CD8-positive, alpha-beta memory T cell (primary cell): ENCODE results near the gene RBM20. TPM values are rescaled to one million over a fixed set of nuclear protein-coding genes. Genes with fewer than 3 reads are reported as not detected.

Experiments used
- CTCF ChIA-PET: fragments of 350-600 bp; sonication (Branson Sonifier 250); formaldehyde crosslinking; loops from one replicate; lab custom pipeline; 2021; ENCODE audit warnings: antibody characterized with exemption; lab: Charles Lee
- POLR2A ChIA-PET: fragments of 350-600 bp; sonication (Branson Sonifier 250); formaldehyde crosslinking; loops from one replicate; lab custom pipeline; 2021; ENCODE audit warnings: antibody characterized with exemption; lab: Charles Lee
- DNase-seq, 5 donors: peaks; one replicate each; pipeline versions ENCODE4 v3.0.0 to v3.0.0-alpha.2; 2020 to 2022; ENCODE audit warnings: mixed read lengths in 1 of 5
- H3K27ac ChIP-seq: one replicate; pipeline ENCODE4 v1.7.0; 2013; ENCODE audit warnings: low read depth, mild to moderate bottlenecking, low read length, moderate library complexity
- H3K27me3 ChIP-seq: 2 replicates; pipeline ENCODE4 v1.7.0; 2013; ENCODE audit warnings: low read length, mild to moderate bottlenecking; ENCODE audit not compliant: insufficient read depth, poor library complexity, severe bottlenecking
- H3K36me3 ChIP-seq: 2 replicates; pipeline ENCODE4 v1.7.0; 2013; ENCODE audit warnings: mild to moderate bottlenecking, low read length, moderate library complexity; ENCODE audit not compliant: insufficient read depth
- H3K4me1 ChIP-seq: 2 replicates; pipeline ENCODE4 v1.7.0; 2013; ENCODE audit warnings: mild to moderate bottlenecking, low read length, moderate library complexity; ENCODE audit not compliant: insufficient read depth
- H3K4me3 ChIP-seq: 2 replicates; pipeline ENCODE4 v1.7.0; 2013; ENCODE audit warnings: mild to moderate bottlenecking, low read length
- H3K9me3 ChIP-seq: 2 replicates; pipeline ENCODE4 v1.7.0; 2013; ENCODE audit warnings: mild to moderate bottlenecking, low read length
- H3K27ac Mint-ChIP-seq, 8 donors: one replicate each; pipeline ENCODE4 v1.8.0; 2020 to 2021; ENCODE audit warnings: mixed read lengths in 8 of 8, mild to moderate bottlenecking in 6 of 8, inconsistent platforms in 3 of 8, moderate library complexity in 3 of 8
- H3K27me3 Mint-ChIP-seq, 2 donors: one replicate each; pipeline ENCODE4 v1.8.0; 2020 to 2021; ENCODE audit warnings: mixed read lengths in 2 of 2, mild to moderate bottlenecking in 1 of 2, moderate library complexity in 1 of 2
- H3K36me3 Mint-ChIP-seq, 3 donors: one replicate each; pipeline ENCODE4 v1.8.0; 2020 to 2021; ENCODE audit warnings: mixed read lengths in 3 of 3, inconsistent platforms in 1 of 3, mild to moderate bottlenecking in 1 of 3
- H3K4me1 Mint-ChIP-seq, 3 donors: one replicate each; pipeline ENCODE4 v1.8.0; 2020 to 2021; ENCODE audit warnings: mixed read lengths in 3 of 3, inconsistent platforms in 1 of 3, mild to moderate bottlenecking in 1 of 3
- H3K4me3 Mint-ChIP-seq, 7 donors: one replicate each; pipeline ENCODE4 v1.8.0; 2020 to 2021; ENCODE audit warnings: mixed read lengths in 7 of 7, mild to moderate bottlenecking in 6 of 7, moderate library complexity in 4 of 7, inconsistent platforms in 2 of 7
- H3K9me3 Mint-ChIP-seq, 5 donors: one replicate each; pipeline ENCODE4 v1.8.0; 2020 to 2022; ENCODE audit warnings: mixed read lengths in 5 of 5, mild to moderate bottlenecking in 3 of 5, moderate library complexity in 2 of 5, inconsistent platforms in 1 of 5
- polyA plus RNA-seq: library from polyadenylated mRNA; unstranded; fragments of 300-500 nt; fragmentation: Illumina TruSeq; gene quantifications from one replicate; pipeline ENCODE4 v1.2.3, GENCODE V29; 2021
- total RNA-seq, 2 experiments: library from RNA; stranded (reverse); gene quantifications; one replicate each; pipeline ENCODE4 v1.2.3, GENCODE V29; 2021

Gene RBM20
- total and polyA plus RNA-seq, 3 experiments from 2014 or later: 0.07 to 0.09 TPM; not detected in 1

GRCh38 chr10:110845192-110845755 is 201.1 kb downstream of the RBM20 start:
- Mint-ChIP-seq H3K27me3 (peaks cover 0 to 3% of the 10 kb centered on the region in 2 donors), H3K9me3 (no peaks in the 10 kb centered on the region), H3K4me3 (no peak overlapping the region), H3K36me3 (no peaks in the 10 kb centered on the region), H3K27ac (peak overlapping the region in 4 of 8 donors; percentile 0 to 86 (median 30)), H3K4me1 (peaks cover 70 to 92% (median 76%) of the 10 kb centered on the region in 3 donors)
- Histone ChIP-seq H3K36me3 (no peaks in the 10 kb centered on the region), H3K9me3 (no peaks in the 10 kb centered on the region), H3K27me3 (no peaks in the 10 kb centered on the region), H3K4me3 (no peak overlapping the region), H3K4me1 (peaks cover 58% of the 10 kb centered on the region), H3K27ac (no peak overlapping the region)
- DNase-seq: no peak
- POLR2A ChIA-PET: interaction anchor here (1.7 kb wide), 1 partner anchor 26 kb away, joined by 6 read pairs; the partner anchor contains the start of gene PDCD4
- CTCF ChIA-PET: interaction anchor here (0.7 to 2.5 kb wide), 3 partner anchors 12 to 48 kb away, joined by 4 to 7 read pairs (median 6); no protein-coding TSS in a partner anchor

- no peaks in the 10 kb centered on the region for H3K27me3 ChIP-seq
- H3K9me3 ChIP-seq: no peaks in the 10 kb centered on the region
- H3K4me1 ChIP-seq: peaks cover 65% of the 10 kb centered on the region
- Mint-ChIP-seq H3K4me3 (no peak overlapping the region), H3K4me1 (peaks cover 77 to 98% (median 83%) of the 10 kb centered on the region in 3 donors), H3K36me3 (no peaks in the 10 kb centered on the region), H3K27me3 (peaks cover 0 to 3% of the 10 kb centered on the region in 2 donors), H3K27ac (peak overlapping the region in 3 of 8 donors; percentile 22 to 63 (median 36)), H3K9me3 (no peaks in the 10 kb centered on the region)
- H3K27ac ChIP-seq: no peak overlapping the region
- no peak for DNase-seq
- ChIA-PET CTCF (interaction anchor here (1.2 to 2.5 kb wide), 3 partner anchors 12 to 48 kb away, joined by 4 to 7 read pairs (median 6); no protein-coding TSS in a partner anchor), POLR2A (interaction anchor here (0.9 to 1.7 kb wide), 2 partner anchors 14 to 26 kb away, joined by 3 to 6 read pairs; partner anchors contain the start of gene PDCD4)
- H3K4me3 ChIP-seq: no peak overlapping the region
- no peaks in the 10 kb centered on the region for H3K36me3 ChIP-seq
Measured at GRCh38 chr10:110845756-110846620, 201.9 kb downstream of the RBM20 start.

GRCh38 chr10:110847374-110847773 is 203.2 kb downstream of the RBM20 start:
- H3K9me3 ChIP-seq: no peaks in the 10 kb centered on the region
- Mint-ChIP-seq H3K9me3 (no peaks in the 10 kb centered on the region), H3K36me3 (no peaks in the 10 kb centered on the region), H3K27ac (peak overlapping the region in 2 of 8 donors; percentile 43 to 78), H3K4me1 (peaks cover 82 to 96% (median 92%) of the 10 kb centered on the region in 3 donors), H3K4me3 (no peak overlapping the region), H3K27me3 (peaks cover 0 to 3% of the 10 kb centered on the region in 2 donors)
- ChIA-PET CTCF (interaction anchor here (0.9 to 2.5 kb wide), 4 partner anchors 10 to 104 kb away, joined by 3 to 7 read pairs (median 5); no protein-coding TSS in a partner anchor), POLR2A (no interaction called here)
- H3K36me3 ChIP-seq: no peaks in the 10 kb centered on the region
- H3K27me3 ChIP-seq: no peaks in the 10 kb centered on the region
- H3K27ac ChIP-seq: no peak overlapping the region
- no peak overlapping the region for H3K4me3 ChIP-seq
- DNase-seq: no peak
- H3K4me1 ChIP-seq: peaks cover 69% of the 10 kb centered on the region

- H3K9me3 Mint-ChIP-seq: no peaks in the 10 kb centered on the region
- no peaks in the 10 kb centered on the region for H3K36me3 Mint-ChIP-seq
- peaks cover 0 to 3% of the 10 kb centered on the region in 2 donors for H3K27me3 Mint-ChIP-seq
- H3K4me3 Mint-ChIP-seq: no peak overlapping the region
- CTCF ChIA-PET: no interaction called here
- Histone ChIP-seq H3K4me1 (peaks cover 69% of the 10 kb centered on the region), H3K9me3 (no peaks in the 10 kb centered on the region), H3K27ac (no peak overlapping the region), H3K27me3 (no peaks in the 10 kb centered on the region), H3K4me3 (no peak overlapping the region), H3K36me3 (no peaks in the 10 kb centered on the region)
- H3K27ac Mint-ChIP-seq: peak overlapping the region in 1 of 8 donors; percentile 47
- peaks cover 82 to 96% (median 92%) of the 10 kb centered on the region in 3 donors for H3K4me1 Mint-ChIP-seq
- no peak for DNase-seq
- POLR2A ChIA-PET: no interaction called here
Measured at GRCh38 chr10:110848106-110848505, 204.0 kb downstream of the RBM20 start.

- H3K4me1 Mint-ChIP-seq: peaks cover 85 to 97% (median 92%) of the 10 kb centered on the region in 3 donors
- Histone ChIP-seq H3K4me1 (peaks cover 76% of the 10 kb centered on the region), H3K36me3 (no peaks in the 10 kb centered on the region), H3K4me3 (no peak overlapping the region), H3K9me3 (no peaks in the 10 kb centered on the region), H3K27me3 (no peaks in the 10 kb centered on the region), H3K27ac (no peak overlapping the region)
- POLR2A ChIA-PET: interaction anchor here (0.5 to 1.2 kb wide), 7 partner anchors 11 to 42 kb away, joined by 3 to 5 read pairs (median 3); partner anchors contain the start of gene PDCD4
- DNase-seq: peak in 2 of 5 donors; percentile 65 to 66
- no peaks in the 10 kb centered on the region for H3K36me3 Mint-ChIP-seq
- peak overlapping the region; percentile 17 to 93 (median 76) for H3K27ac Mint-ChIP-seq
- H3K4me3 Mint-ChIP-seq: peak overlapping the region; percentile 0 to 84 (median 73)
- H3K9me3 Mint-ChIP-seq: no peaks in the 10 kb centered on the region
- CTCF ChIA-PET: interaction anchor here (1.4 to 2.2 kb wide), 3 partner anchors 8 to 23 kb away, joined by 6 to 7 read pairs (median 7); no protein-coding TSS in a partner anchor
- H3K27me3 Mint-ChIP-seq: peaks cover 0 to 2% of the 10 kb centered on the region in 2 donors
Measured at GRCh38 chr10:110850099-110850498, 206.0 kb downstream of the RBM20 start.

- H3K4me3 Mint-ChIP-seq: peak overlapping the region in 6 of 7 donors; percentile 63 to 84 (median 74)
- H3K27ac Mint-ChIP-seq: peak overlapping the region; percentile 45 to 89 (median 74)
- peaks cover 74% of the 10 kb centered on the region for H3K4me1 ChIP-seq
Measured at GRCh38 chr10:110851020-110851612, 207.0 kb downstream of the RBM20 start.

GRCh38 chr10:110852255-110852896 is 208.2 kb downstream of the RBM20 start:
- Histone ChIP-seq H3K4me1 (peaks cover 75% of the 10 kb centered on the region), H3K9me3 (no peaks in the 10 kb centered on the region), H3K4me3 (no peak overlapping the region), H3K36me3 (no peaks in the 10 kb centered on the region), H3K27me3 (no peaks in the 10 kb centered on the region), H3K27ac (no peak overlapping the region)
- Mint-ChIP-seq H3K4me3 (peak overlapping the region; percentile 3 to 72 (median 57)), H3K27me3 (no peaks in the 10 kb centered on the region), H3K36me3 (no peaks in the 10 kb centered on the region), H3K4me1 (peaks cover 80 to 90% (median 89%) of the 10 kb centered on the region in 3 donors), H3K27ac (peak overlapping the region in 7 of 8 donors; percentile 14 to 87 (median 77)), H3K9me3 (no peaks in the 10 kb centered on the region)
- no peak for DNase-seq
- ChIA-PET CTCF (interaction anchor here (0.7 to 2.3 kb wide), 8 partner anchors 10 to 50 kb away, joined by 3 to 6 read pairs (median 4); no protein-coding TSS in a partner anchor), POLR2A (interaction anchor here (0.8 to 1.9 kb wide), 5 partner anchors 10 to 35 kb away, joined by 3 to 7 read pairs (median 5); no protein-coding TSS in a partner anchor)

More at GRCh38 chr10:110851020-110851612, 207.0 kb downstream of the RBM20 start:
- Mint-ChIP-seq H3K27me3 (no peaks in the 10 kb centered on the region), H3K4me1 (peaks cover 86 to 97% (median 93%) of the 10 kb centered on the region in 3 donors), H3K9me3 (no peaks in the 10 kb centered on the region), H3K36me3 (no peaks in the 10 kb centered on the region)
- Histone ChIP-seq H3K36me3 (no peaks in the 10 kb centered on the region), H3K27me3 (no peaks in the 10 kb centered on the region), H3K9me3 (no peaks in the 10 kb centered on the region), H3K27ac (no peak overlapping the region), H3K4me3 (no peak overlapping the region)
- POLR2A ChIA-PET: interaction anchor here (1.1 to 1.9 kb wide), 5 partner anchors 9 to 36 kb away, joined by 3 to 7 read pairs (median 5); no protein-coding TSS in a partner anchor
- no peak for DNase-seq
- CTCF ChIA-PET: interaction anchor here (0.9 to 2.3 kb wide), 5 partner anchors 7 to 22 kb away, joined by 3 to 7 read pairs (median 6); no protein-coding TSS in a partner anchor
